ENCODE measurements around the gene FEM1B.
A peak's percentile ranks its signal among the peaks of the same experiment; 100 is the strongest.

The FEM1B gene

DNA sequence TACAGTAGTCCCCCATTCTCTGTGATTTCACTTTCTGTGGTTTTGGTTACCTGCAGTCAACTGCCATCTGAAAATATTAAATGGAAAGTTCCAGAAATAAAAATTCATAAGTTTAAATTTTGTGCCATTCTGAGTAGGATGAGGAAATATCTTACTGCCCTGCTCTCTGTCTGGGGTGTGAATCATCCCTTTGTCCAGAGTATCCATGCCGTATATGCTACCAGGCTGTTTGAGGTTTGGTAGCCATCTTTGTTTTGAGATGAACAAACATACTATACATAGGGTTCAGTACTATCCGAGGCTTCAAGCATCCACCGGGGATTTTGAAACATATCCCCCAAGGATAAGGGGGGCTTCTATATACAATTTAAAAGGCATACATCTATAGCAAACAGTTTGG lies 16.3 kb upstream of the FEM1B start:
- DNase-seq: no peak

DNA sequence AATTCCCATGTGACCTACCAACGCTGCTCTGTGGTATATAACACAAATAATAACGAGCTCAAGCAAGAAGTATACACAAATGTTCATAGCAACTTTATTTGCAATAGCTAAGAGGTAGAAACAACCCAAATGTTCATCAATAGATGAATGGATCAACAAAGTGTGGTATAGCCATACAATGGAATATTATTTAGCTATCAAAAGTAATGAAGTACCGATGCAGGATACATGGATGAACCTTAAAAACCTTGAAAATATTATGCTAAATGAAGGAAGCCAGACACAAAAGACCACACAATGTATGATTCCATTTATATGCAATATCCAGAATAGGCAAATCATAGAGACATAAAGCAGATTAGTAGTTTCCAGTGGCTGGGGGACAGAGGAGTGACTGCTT lies 15.6 kb upstream of the FEM1B start:
- DNase-seq: no peak

- no peak for DNase-seq
These were observed 14.8 kb upstream of the FEM1B start for GRCh38 chr15:68262514-68263356.

DNA sequence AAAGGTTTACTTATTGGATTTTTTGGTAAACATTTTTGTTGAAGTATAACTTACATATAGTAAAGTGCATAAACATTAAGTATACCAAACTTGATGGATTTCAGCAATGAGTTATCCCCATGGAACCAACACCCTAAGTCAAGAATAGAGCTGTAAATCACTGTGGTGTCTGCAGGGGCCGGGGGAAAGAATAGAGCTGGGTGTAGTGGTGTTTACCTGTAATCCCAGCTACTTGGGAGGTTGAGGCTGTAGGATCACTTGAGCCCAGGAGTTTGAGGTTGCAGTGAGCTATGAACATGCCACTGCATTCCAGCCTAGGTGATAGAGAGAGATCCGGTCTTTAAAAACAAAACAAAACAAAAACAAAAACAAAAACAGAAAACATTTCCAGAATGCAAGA lies 13.3 kb upstream of the FEM1B start:
- no peak for DNase-seq

GRCh38 chr15:68265081-68265480 lies 12.5 kb upstream of the FEM1B start:
- DNase-seq: no peak

- DNase-seq: no peak
These were observed 11.9 kb upstream of the FEM1B start for GRCh38 chr15:68265674-68266073.

GRCh38 chr15:68268405-68268804 lies 9.1 kb upstream of the FEM1B start:
- DNase-seq: no peak

DNA sequence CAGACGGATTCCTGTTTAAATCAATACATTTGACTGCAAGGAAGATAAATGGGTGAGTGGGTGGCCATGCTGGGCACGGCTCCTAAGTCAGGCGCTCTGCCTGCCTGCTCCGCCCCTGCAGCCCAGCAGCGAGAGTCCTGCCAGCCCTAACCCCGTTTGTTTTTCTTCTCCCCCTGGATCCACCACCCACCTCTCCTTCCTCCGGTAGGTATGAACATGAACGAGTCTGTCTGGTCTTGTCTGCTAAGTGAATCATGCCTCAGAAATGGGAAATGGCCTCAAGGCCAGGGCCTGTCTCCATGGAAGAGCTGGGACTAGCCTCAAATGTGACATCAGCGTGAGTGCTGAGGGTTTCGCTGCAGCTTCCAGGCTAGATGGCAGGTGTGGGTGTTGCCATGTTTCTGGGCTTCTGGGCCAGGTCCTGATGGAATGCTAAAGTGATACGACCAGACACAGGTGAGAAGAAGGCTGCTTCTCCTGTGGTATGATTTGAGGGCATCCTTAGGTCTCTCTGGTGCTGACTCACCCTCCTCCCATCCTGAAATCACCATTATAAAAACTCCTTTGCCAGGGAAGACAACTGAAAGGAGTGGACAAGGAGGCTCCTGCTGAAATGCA lies 5.6 kb upstream of the FEM1B start:
- DNase-seq: no peak

DNA sequence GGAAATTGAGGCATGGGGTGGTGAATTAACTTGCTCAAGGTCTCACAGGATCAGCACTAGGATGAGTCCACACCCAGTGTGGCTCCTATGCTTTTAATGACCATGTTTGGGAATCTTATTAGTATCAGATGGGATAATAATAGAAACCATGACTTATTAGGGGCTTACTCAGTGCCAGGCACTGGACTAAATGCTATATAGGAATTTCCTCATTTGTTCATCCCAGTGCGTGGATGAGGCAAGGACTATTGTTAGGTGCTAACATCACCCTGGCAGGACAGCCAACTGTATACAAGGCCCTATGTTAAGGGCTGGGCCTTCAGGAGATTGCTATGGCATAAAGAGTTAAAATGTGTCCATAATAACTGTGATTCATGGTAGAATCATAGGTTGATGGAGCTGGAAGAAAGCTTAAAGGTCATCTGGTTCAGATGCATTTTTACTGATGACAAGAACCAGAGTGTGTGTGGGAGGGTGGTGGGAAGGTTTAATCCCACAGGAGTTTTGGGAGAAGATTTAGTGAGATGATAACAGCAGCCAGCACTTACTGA lies 4.7 kb upstream of the FEM1B start:
- DNase-seq: no peak

GRCh38 chr15:68274201-68274848 lies 3.2 kb upstream of the FEM1B start:
- no peak for DNase-seq

DNA sequence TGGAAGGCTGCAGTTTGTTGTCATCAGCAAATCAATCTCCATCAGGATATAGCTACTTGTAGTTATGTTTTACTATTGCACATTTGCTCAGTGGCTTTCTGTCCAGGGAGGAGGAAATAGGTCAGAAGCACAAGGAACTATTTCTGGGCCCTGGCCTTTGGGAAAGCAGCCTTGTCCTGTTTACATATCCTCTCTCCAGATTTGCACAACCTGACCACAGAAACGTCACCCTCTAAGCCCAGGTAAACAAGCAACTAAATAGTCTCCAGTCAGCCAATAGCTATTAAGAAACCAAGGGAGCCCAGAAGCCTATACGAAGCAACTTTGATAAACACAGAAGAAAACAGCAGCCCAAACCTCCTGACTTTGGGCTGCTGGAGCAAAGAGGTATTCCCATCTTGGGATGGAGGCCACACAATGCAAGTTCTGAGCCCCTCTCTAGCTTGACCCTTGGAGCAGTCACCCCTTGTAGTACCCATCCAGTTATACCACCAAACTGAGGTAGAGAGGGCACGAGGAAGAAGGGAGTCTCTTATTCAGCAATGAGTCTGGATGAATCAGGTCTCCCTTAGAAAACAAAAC lies 2.3 kb upstream of the FEM1B start:
- no peak for DNase-seq

DNA sequence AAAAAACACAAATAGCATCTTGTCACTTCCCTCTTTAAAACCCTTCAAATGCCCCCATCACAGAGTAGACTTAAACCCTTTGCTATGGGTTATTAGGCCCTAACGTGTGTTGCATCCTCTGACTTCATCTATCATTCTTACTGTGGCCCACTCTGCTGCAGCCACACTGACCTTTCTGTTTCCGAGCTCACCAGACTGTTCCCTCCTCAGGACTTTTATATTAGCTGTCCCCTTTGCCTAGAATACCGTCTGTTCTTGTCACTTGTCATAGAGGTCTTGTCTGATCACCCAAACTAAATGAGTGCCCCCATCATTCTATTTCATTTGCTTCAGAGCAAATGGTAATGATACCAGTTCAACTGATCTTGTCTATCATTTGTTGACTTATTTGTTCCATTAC lies 877 bp upstream of the FEM1B start:
- DNase-seq: no peak

DNA sequence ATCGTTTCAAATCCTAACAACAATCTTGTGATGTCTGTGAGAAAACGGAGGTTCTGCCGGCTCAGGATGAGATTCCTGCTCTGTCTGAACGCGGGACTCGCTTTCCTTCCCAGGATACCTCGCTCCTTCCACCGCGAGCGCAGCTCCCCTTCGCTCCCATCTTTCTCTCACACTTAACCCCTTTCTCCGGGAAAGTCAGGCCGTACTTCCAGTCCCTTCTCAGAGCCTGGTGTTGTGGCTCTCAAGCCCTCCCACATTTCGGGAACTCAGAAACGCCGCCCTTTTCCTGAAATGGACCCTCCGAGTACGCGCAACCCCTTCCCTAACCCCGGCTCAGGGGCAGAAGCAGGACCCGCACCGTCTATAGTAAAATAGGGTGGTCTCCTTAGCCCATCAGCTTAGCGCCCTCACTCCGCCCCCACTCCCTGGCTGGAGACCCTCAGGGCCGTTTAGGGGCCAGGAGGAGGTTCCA lies 378 bp upstream of the FEM1B start:
- peak; percentile 65 for DNase-seq

- DNase-seq: no peak
These were observed 725 bp downstream of the FEM1B start for GRCh38 chr15:68278345-68278594.

DNA sequence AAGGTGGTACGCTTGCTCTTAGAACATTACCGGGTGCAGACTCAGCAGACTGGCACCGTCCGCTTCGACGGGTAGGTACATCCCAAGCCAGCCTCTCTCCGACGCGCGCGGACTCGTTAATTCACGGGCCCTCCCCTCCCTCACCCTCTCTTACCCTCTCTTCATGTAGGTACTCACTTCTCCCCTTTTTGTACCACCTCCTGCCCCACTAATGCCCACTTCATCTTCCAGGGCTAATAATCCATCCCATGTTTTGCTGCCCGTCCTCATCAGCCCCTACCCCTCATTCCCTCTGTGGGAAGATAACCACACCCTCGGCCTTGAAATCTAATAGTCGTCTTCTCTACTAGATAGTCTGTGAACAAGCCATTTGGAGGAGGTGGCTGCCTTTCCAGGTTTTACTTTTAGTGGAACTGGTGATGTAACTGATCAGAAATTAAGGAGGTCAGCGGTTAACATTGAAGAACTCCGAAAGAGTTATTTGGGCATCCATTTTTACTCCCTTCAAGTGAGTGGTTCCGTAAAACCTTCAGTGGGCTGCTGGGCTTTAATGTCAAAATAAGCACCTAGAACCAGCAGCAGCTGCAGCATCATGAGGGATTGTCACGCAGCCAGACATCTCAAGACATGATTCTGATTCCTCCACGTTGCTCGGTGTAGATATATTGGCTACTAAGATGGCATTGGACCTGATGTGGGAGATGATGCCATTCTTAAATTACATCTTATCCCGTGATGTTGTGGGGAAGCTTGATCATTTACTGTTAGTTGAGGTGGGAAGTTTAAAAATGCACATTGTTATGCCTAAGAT lies 1.3 kb downstream of the FEM1B start:
- peak; percentile 45 for DNase-seq

DNA sequence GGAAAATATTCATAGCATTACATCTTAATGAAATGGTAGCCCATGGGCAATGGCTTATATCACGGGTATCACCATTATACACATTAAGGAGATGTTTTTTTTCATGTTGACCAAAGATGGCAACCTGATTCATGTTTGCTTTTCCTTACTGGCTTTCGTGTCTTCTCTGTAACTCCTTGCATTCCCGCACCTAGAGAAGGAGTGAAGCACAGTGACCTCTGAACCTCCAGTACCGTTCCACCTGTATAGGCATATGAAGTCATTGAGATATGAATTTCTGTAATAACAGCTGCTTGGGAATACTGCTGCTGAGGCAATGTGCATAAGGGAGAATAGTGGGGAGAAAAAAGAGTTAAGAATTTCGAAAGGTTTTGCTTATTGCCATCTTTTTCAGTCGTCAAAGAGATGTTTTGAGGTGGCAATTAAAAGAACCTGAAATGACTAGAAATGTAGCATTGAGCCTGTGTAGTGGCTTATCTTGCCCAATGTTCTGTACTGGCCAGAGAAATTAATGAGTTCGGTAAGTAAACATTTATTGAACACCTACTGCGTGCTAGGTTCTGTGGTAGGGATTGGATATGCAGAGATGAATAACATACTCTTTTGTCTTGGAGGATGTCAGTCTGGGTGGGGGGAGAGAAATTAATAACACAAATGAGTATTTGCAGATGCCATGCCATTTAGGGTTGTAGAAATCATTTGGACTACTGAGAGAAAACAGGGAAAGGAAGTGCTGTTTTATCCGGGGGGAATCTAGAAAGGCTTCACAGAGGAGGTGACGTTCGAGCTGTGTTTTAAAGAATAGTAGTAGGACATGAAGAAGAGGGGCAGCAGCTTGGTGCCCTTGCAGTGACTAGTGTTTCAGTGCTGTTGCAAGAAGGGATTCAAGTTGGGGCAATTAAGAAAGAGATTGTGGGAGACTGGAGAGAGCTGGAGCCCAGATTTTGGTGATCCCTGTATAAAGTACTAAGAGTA lies 2.5 kb downstream of the FEM1B start:
- DNase-seq: no peak

DNA sequence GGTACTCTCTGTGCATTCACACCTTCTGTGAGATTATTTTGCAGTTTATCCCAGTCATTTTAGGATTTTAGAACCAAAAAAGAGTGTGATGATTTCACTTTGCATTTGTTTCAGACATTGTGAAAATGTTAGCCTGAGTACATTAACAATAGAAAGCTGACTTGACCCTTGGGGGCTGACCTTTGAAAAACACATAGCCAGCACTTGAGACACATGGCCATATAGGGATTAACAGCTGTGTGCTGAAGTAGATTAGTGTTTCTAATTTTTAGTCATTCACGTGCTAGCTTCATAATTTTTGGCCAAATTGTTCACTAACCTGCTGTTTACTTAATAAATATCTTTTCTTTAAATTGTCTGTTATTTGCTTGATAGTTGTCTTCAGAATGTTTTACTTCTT lies 3.5 kb downstream of the FEM1B start:
- no peak for DNase-seq

DNA sequence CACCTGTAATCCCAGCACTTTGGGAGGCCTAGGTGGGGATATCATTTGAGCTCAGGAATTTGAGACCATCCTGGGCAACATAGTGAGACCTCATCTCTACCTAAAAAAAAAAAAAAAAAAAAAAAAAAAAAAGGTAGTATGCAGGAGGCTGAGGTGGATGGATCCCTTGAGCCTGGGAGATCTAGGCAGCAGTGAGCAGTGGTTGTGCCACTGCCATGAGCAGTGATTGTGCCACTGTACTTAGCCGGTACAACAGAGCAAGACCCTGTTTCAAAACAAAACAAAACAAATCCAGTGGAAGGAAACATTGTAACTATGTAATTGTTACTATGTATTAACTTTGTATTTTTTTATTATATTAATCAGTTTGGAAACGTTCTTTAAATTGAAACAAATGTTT lies 5.9 kb downstream of the FEM1B start:
- no peak for DNase-seq

- no peak for DNase-seq
These were observed 7.2 kb downstream of the FEM1B start for GRCh38 chr15:68284616-68285258.

GRCh38 chr15:68285259-68285980 lies 7.9 kb downstream of the FEM1B start:
- peak; percentile 27 for DNase-seq

All from COR-L47 (cell line).